HepG2 (cell line): ENCODE data around the gene WDR35. TPM values are rescaled to one million over a fixed set of nuclear protein-coding genes. Genes with fewer than 3 reads are reported as not detected.

Source experiments
- ATAC-seq: fragments of 200-7000 bp; cut with Tn5 transposase; 3 replicates; pipeline ENCODE4 v1.9.1; 2020; ENCODE audit warnings: mild to moderate bottlenecking, moderate library complexity
- BruUV-seq: library from RNA; stranded (reverse); fragments of 400-500 nt; replicated peaks from 2 replicates; lab custom pipeline; 2021; lab: Mats Ljungman, UMichigan
- CTCF ChIA-PET: fragments of 300-600 bp; formaldehyde crosslinking; extraction: SDS; loops from one replicate; lab custom pipeline; 2021; ENCODE audit warnings: low total read pairs, inconsistent platforms, low intra/inter-chr PET ratio; lab: Yijun Ruan, JAX
- POLR2A ChIA-PET: fragments of 350-600 bp; sonication (Branson Sonifier 250); formaldehyde crosslinking; loops from one replicate; lab custom pipeline; 2020; ENCODE audit warnings: antibody characterized with exemption, inconsistent platforms; lab: Yijun Ruan, JAX
- DNase-seq: peaks from one replicate; pipeline ENCODE4 v3.0.0-alpha.2; 2015; ENCODE audit warnings: low spot score
- FAIRE-seq: peaks from 3 replicates; lab custom pipeline; 2011; peaks lifted over from hg19 to GRCh38; lab: Jason Lieb, UNC
- H2AFZ ChIP-seq: one replicate; pipeline ENCODE4 v1.6.1; 2011; ENCODE audit warnings: low read length, inconsistent platforms
- H3K27ac ChIP-seq: fragments of 300-600 bp; 3 replicates; pipeline ENCODE4 v1.8.0; 2011; ENCODE audit warnings: mixed run types, mild to moderate bottlenecking, mixed read lengths, low read length, inconsistent platforms; ENCODE audit not compliant: insufficient read depth; ENCODE audit errors: extremely low read length
- H3K27me3 ChIP-seq, 2 experiments: fragments of 200-600 bp in 1 of 2; 2 replicates in 1 of 2; 3 replicates in 1 of 2; pipeline versions ENCODE4 v1.6.0 to v1.8.0; 2011; ENCODE audit warnings: low read length in 2 of 2, mild to moderate bottlenecking in 2 of 2, moderate library complexity in 2 of 2, inconsistent platforms in 1 of 2; ENCODE audit not compliant: insufficient read depth in 2 of 2, control insufficient read depth in 1 of 2
- H3K36me3 ChIP-seq, 2 experiments: fragments of 200-600 bp in 1 of 2; replicated peaks in 1 of 2; 2 replicates in 1 of 2; 3 replicates in 1 of 2; pipeline versions ENCODE4 v1.5.1 to v1.8.0; 2011; ENCODE audit warnings: low read length in 2 of 2, inconsistent platforms in 1 of 2; ENCODE audit not compliant: insufficient read depth in 2 of 2, control insufficient read depth in 1 of 2
- H3K4me1 ChIP-seq: 2 replicates; pipeline ENCODE4 v1.5.1; 2012; ENCODE audit warnings: low read length, inconsistent platforms; ENCODE audit not compliant: insufficient read depth
- H3K4me2 ChIP-seq: 2 replicates; pipeline ENCODE4 v1.6.0; 2011; ENCODE audit warnings: low read depth, low read length, inconsistent platforms
- H3K4me3 ChIP-seq, 3 experiments: fragments of 200-600 bp in 1 of 3; sonication (generic), shearing (Covaris generic) in 1 of 3; replicated peaks in 1 of 3; 2 replicates each; pipeline ENCODE4 v1.5.1; 2011 to 2016; ENCODE audit warnings: low read length in 3 of 3, inconsistent platforms in 2 of 3, low read depth in 2 of 3, mild to moderate bottlenecking in 2 of 3, control low read depth in 1 of 3, mixed read lengths in 1 of 3; ENCODE audit not compliant: insufficient read depth in 1 of 3
- H3K79me2 ChIP-seq: one replicate; pipeline ENCODE4 v1.6.1; 2011; ENCODE audit warnings: low read length, inconsistent platforms; ENCODE audit not compliant: insufficient read depth
- H3K9ac ChIP-seq: 2 replicates; pipeline ENCODE4 v1.6.0; 2011; ENCODE audit warnings: mild to moderate bottlenecking, low read depth, low read length, inconsistent platforms; ENCODE audit not compliant: insufficient read depth
- H3K9me3 ChIP-seq: 2 replicates; pipeline ENCODE4 v1.5.1; 2012; ENCODE audit warnings: mild to moderate bottlenecking, low read length
- H4K20me1 ChIP-seq: 2 replicates; pipeline ENCODE4 v1.6.0; 2011; ENCODE audit warnings: inconsistent platforms, mild to moderate bottlenecking, low read length, moderate library complexity; ENCODE audit not compliant: insufficient read depth
- ARNT ChIP-seq: fragments of 450-650 bp; IDR thresholded peaks from 2 replicates; pipeline ENCODE4 v1.6.1; 2017
- ATF7 ChIP-seq, 2 experiments: fragments of 450-650 bp in 1 of 2; sonication (generic) in 1 of 2; formaldehyde crosslinking in 1 of 2; IDR thresholded peaks; 2 replicates each; pipeline versions ENCODE4 v1.4.0 to v1.6.1; 2016 to 2020; ENCODE audit warnings: antibody characterized with exemption in 1 of 2, mild to moderate bottlenecking in 1 of 2, missing genetic modification reagents in 1 of 2
- CTCF ChIP-seq: sonication (generic); formaldehyde crosslinking; IDR thresholded peaks from 2 replicates; pipeline ENCODE4 v1.5.0; 2020; ENCODE audit warnings: mild to moderate bottlenecking, missing genetic modification reagents, moderate library complexity
- FLYWCH1 ChIP-seq: sonication (generic); formaldehyde crosslinking; IDR thresholded peaks from 2 replicates; pipeline ENCODE4 v1.8.1; 2023; ENCODE audit warnings: mild to moderate bottlenecking, missing genetic modification reagents
- FOXA1 ChIP-seq, 2 experiments: fragments of 450-650 bp in 1 of 2; sonication (generic) in 1 of 2; formaldehyde crosslinking in 1 of 2; IDR thresholded peaks; 2 replicates each; pipeline versions ENCODE4 v1.4.0 to v1.6.1; 2016 to 2020; ENCODE audit warnings: missing genetic modification reagents in 1 of 2
- GATAD2A ChIP-seq: IDR thresholded peaks from 2 replicates; pipeline ENCODE4 v1.6.1; 2016
- HNRNPLL ChIP-seq: fragments of 200-400 bp; formaldehyde crosslinking; IDR thresholded peaks from 2 replicates; pipeline ENCODE4 v1.6.1; 2017; ENCODE audit warnings: mild to moderate bottlenecking, low read depth, low read length; ENCODE audit not compliant: poor library complexity, severe bottlenecking
- KLF16 ChIP-seq, 2 experiments: sonication (generic) in 1 of 2; formaldehyde crosslinking in 1 of 2; IDR thresholded peaks; 2 replicates each; pipeline versions ENCODE4 v1.6.1 to v1.8.0; 2016 to 2023; ENCODE audit warnings: missing genetic modification reagents in 2 of 2, missing compliant biosample characterization in 1 of 2
- KLF6 ChIP-seq: IDR thresholded peaks from 2 replicates; pipeline ENCODE4 v1.8.0; 2016; ENCODE audit warnings: missing biosample characterization, missing genetic modification reagents
- LRRFIP1 ChIP-seq: sonication (generic); formaldehyde crosslinking; conservative IDR thresholded peaks from 2 replicates; pipeline ENCODE4 v1.4.0; 2020; ENCODE audit warnings: missing genetic modification reagents
- PLRG1 ChIP-seq: fragments of 450-650 bp; conservative IDR thresholded peaks from 2 replicates; pipeline ENCODE4 v1.6.1; 2016
- RFX1 ChIP-seq: fragments of 450-650 bp; IDR thresholded peaks from 2 replicates; pipeline ENCODE4 v1.6.1; 2017
- SOX13 ChIP-seq, 3 experiments: fragments of 450-650 bp in 1 of 3; sonication (generic) in 1 of 3; formaldehyde crosslinking in 1 of 3; IDR thresholded peaks in 2 of 3; conservative IDR thresholded peaks in 1 of 3; 2 replicates each; pipeline versions ENCODE4 v1.5.0 to v1.6.1; 2016 to 2020; ENCODE audit warnings: antibody characterized with exemption in 1 of 3, mild to moderate bottlenecking in 1 of 3, missing compliant biosample characterization in 1 of 3, missing genetic modification reagents in 1 of 3, moderate library complexity in 1 of 3
- XBP1 ChIP-seq: sonication (generic); formaldehyde crosslinking; IDR thresholded peaks from 2 replicates; pipeline ENCODE4 v1.5.0; 2020; ENCODE audit warnings: missing genetic modification reagents
- ZMYM2 ChIP-seq: sonication (generic); formaldehyde crosslinking; IDR thresholded peaks from 2 replicates; pipeline ENCODE4 v1.8.0; 2022; ENCODE audit warnings: mild to moderate bottlenecking, missing genetic modification reagents
- ZNF572 ChIP-seq: sonication (generic); formaldehyde crosslinking; IDR thresholded peaks from 2 replicates; pipeline ENCODE4 v1.5.1; 2020; ENCODE audit warnings: mild to moderate bottlenecking, missing genetic modification reagents
- ZNF614 ChIP-seq: IDR thresholded peaks from 2 replicates; pipeline ENCODE4 v1.6.1; 2018; ENCODE audit warnings: missing biosample characterization, missing genetic modification reagents, inconsistent platforms, borderline replicate concordance
- ZNF724P ChIP-seq: sonication (generic); formaldehyde crosslinking; IDR thresholded peaks from 2 replicates; pipeline ENCODE4 v1.8.0; 2022; ENCODE audit warnings: missing genetic modification reagents, borderline replicate concordance
- WGBS: methylation state at CpG from one replicate; pipeline ENCODE4 v1.1.6; 2017; ENCODE audit warnings: low lambda C conversion rate; 5-methylcytosine and 5-hydroxymethylcytosine counted together
- in situ Hi-C: cut with HindIII; loops from 2 replicates; pipeline ENCODE4 v1.10.0; 2017; ENCODE audit warnings: low pct_unique_long_range_greater_than_20kb; ENCODE audit not compliant: extremely low pct_ligation_motif_present
- intact Hi-C: fragments of 100-400 bp; cut with micrococcal nuclease; formaldehyde crosslinking; loops from one replicate; pipeline ENCODE4 v1.10.0; 2022; ENCODE audit not compliant: unreplicated experiment
- polyA plus RNA-seq, 8 experiments: library from polyadenylated mRNA; depleted of rRNA in 3 of 8; stranded (reverse) in 7 of 8; unstranded in 1 of 8; fragments of >200 nt; fragmentation: Illumina TruSeq in 4 of 8; extraction: Trizol in 4 of 8; gene quantifications; 2 replicates each; pipeline versions ENCODE4 v1.2.1 to v1.2.3, GENCODE V29; 2011 to 2016; ENCODE audit warnings: low read depth in 4 of 8, missing spikeins in 1 of 8, mixed read lengths in 1 of 8; ENCODE audit not compliant: insufficient read depth in 1 of 8
- total RNA-seq, 5 experiments: library from RNA; depleted of rRNA; stranded (reverse); fragments of >200 nt; fragmentation: Illumina TruSeq; extraction: Trizol; gene quantifications; 2 replicates each; pipeline ENCODE4 v1.2.3, GENCODE V29; 2016; ENCODE audit warnings: low read depth in 1 of 5

The WDR35 gene
- total and polyA plus RNA-seq, 2 of the 13 experiments (the other 11 are each of a cell fraction or from before 2014, with no cell fraction given): 11.1 to 19.6 TPM

GRCh38 chr2:19890104-19890503 lies 99.8 kb downstream of the WDR35 start:
- no peak overlapping the region for H3K9ac ChIP-seq
- no peaks in the 10 kb centered on the region for H3K27me3 ChIP-seq
- ATAC-seq (peak; percentile 36; the same call in 2 of the 3 replicates), DNase-seq (peak; percentile 20), FAIRE-seq (no peak)
- no TSS peak for BruUV-seq
- no peaks in the 10 kb centered on the region for H3K36me3 ChIP-seq
- H4K20me1 ChIP-seq: no peaks in the 10 kb centered on the region
- peaks cover 33% of the 10 kb centered on the region for H3K4me1 ChIP-seq
- 66% methylated on average over 3 of the region's 3 CpGs for WGBS
- no peak overlapping the region for H2AFZ ChIP-seq
- no peak overlapping the region for H3K27ac ChIP-seq
- H3K79me2 ChIP-seq: no peaks in the 10 kb centered on the region
- in situ Hi-C loops: no loop called here
- 0 out of 2 replicates have a peak overlapping the region, but pooled peaks have one; percentile 8 for H3K4me2 ChIP-seq
- intact Hi-C loops: no loop called here
- ChIA-PET POLR2A (interaction anchor here (0.7 to 1.4 kb wide), 2 partner anchors 9 to 11 kb away, joined by 3 to 5 read pairs; no protein-coding TSS in a partner anchor), CTCF (no interaction called here)
- no peak overlapping the region for H3K4me3 ChIP-seq
- H3K9me3 ChIP-seq: no peaks in the 10 kb centered on the region
- no peak for TF ChIP-seq ZMYM2 (CRISPR knock-in tag)
- TF ChIP-seq CTCF: no peak
- no peak for TF ChIP-seq ARNT
- TF ChIP-seq ZNF724P (CRISPR knock-in tag): no peak
- no peak for TF ChIP-seq FOXA1 (IDR thresholded peaks at IDR 0.05)
- peak; percentile 19; the same call in 1 of the 2 replicates for TF ChIP-seq FOXA1 (CRISPR knock-in tag; IDR thresholded peaks at IDR 0.05)
- no peak for TF ChIP-seq ZNF572 (CRISPR knock-in tag)
- no peak for TF ChIP-seq ZNF614 (CRISPR knock-in tag)
- TF ChIP-seq XBP1 (CRISPR knock-in tag): no peak
- no peak for TF ChIP-seq RFX1
- no peak for TF ChIP-seq HNRNPLL
- TF ChIP-seq ATF7 (IDR thresholded peaks at IDR 0.05): no peak
- no peak for TF ChIP-seq ATF7 (CRISPR knock-in tag; IDR thresholded peaks at IDR 0.05)
- 0 out of 2 replicates have a peak, but pooled peaks have one; percentile 16 for TF ChIP-seq GATAD2A (CRISPR knock-in tag)
- no peak for TF ChIP-seq PLRG1
- no peak for TF ChIP-seq KLF16 (CRISPR knock-in tag; IDR thresholded peaks at IDR 0.05)
- TF ChIP-seq LRRFIP1 (CRISPR knock-in tag): no peak
- TF ChIP-seq KLF6 (CRISPR knock-in tag): no peak
- no peak for TF ChIP-seq SOX13 (IDR thresholded peaks at IDR 0.05)
- 0 out of 4 replicates have a peak, but pooled peaks of 1 of the 2 experiments have one; percentile 12 for TF ChIP-seq SOX13 (CRISPR knock-in tag; conservative IDR thresholded peaks at IDR 0.05 in 1 of 2, IDR thresholded peaks at IDR 0.05 in 1 of 2)
- TF ChIP-seq FLYWCH1 (CRISPR knock-in tag): no peak
